Measurements from ENCODE around the gene XYLT2. TPM values are rescaled to one million over a fixed set of nuclear protein-coding genes. Genes with fewer than 3 reads are reported as not detected.
A peak's percentile ranks its signal among the peaks of the same experiment; 100 is the strongest.

XYLT2 gene
- total and polyA plus RNA-seq, 9 of the 15 experiments (the other 6 are each of a cell fraction or from before 2014, with no cell fraction given): 0.63 to 9.1 (median 4.3) TPM

DNA sequence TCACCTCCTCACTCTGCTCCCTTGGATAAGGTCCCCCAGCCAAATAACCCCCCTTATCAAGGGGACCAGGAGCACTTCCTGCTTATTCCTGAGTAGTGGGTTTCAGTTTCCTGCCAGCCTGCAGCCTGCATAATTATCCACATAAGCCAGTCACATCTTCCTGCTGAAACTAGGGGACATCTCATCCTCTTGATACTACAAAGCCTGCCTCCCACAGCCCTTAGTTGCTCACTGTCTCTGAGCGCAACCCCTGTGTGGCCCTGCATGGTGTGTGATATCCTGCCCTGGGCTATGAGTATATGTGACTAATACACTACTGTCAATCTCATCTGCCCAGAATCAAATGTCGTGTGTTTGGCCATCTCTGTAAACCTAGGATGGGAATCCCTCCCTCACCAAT is 8.0 kb upstream of the XYLT2 start:
- H3K36me3 ChIP-seq (ENCODE audit: control insufficient read depth, insufficient read depth, low read length): no peaks in the 10 kb centered on the region
- POLR2A ChIA-PET: interaction anchor here (0.6 kb wide), 1 partner anchor 150 kb away, joined by 4 read pairs; no protein-coding TSS in a partner anchor
- H3K27me3 ChIP-seq (ENCODE audit: control insufficient read depth in 2 of 2, insufficient read depth in 2 of 2, low read length in 2 of 2): peaks cover 0 to 9% of the 10 kb centered on the region in 2 experiments; a peak in 2 of 5 replicates
- no peaks in the 10 kb centered on the region; a peak in 2 of 5 replicates for H3K4me1 ChIP-seq (replicated peaks in 1 of 2; ENCODE audit: control insufficient read depth in 2 of 2, insufficient read depth in 2 of 2, low read length in 2 of 2)
- no peak overlapping the region for H3K4me2 ChIP-seq (ENCODE audit: insufficient read depth, low read length)
- peak; percentile 75 for ATAC-seq
- H3K4me3 ChIP-seq: no peak overlapping the region
- H4K20me1 ChIP-seq (replicated peaks; ENCODE audit: control insufficient read depth, insufficient read depth, low read length): no peaks in the 10 kb centered on the region
- peak overlapping the region; percentile 62; the same call in 1 of the 2 replicates for H2AFZ ChIP-seq (ENCODE audit: low read depth, low read length)
- peaks cover 6% of the 10 kb centered on the region for H3K9me3 ChIP-seq (replicated peaks; ENCODE audit: control insufficient read depth, insufficient read depth, low read depth, low read length)
- peak overlapping the region in 1 of 2 experiments; percentile 35; a peak in 1 of 4 replicates for H3K9ac ChIP-seq (ENCODE audit: insufficient read depth in 1 of 2, low read depth in 2 of 2, low read length in 2 of 2)
- intact Hi-C loops (cut with micrococcal nuclease): no loop called here
- no TSS peak for BruUV-seq (replicated peaks)
- in situ Hi-C loops (cut with MboI): no loop called here
- no peak overlapping the region for H3K27ac ChIP-seq (ENCODE audit: extremely low read depth, low read depth, low read length)
- TF ChIP-seq, protein P1, sequence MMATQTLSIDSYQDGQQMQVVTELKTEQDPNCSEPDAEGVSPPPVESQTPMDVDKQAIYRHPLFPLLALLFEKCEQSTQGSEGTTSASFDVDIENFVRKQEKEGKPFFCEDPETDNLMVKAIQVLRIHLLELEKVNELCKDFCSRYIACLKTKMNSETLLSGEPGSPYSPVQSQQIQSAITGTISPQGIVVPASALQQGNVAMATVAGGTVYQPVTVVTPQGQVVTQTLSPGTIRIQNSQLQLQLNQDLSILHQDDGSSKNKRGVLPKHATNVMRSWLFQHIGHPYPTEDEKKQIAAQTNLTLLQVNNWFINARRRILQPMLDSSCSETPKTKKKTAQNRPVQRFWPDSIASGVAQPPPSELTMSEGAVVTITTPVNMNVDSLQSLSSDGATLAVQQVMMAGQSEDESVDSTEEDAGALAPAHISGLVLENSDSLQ (IDR thresholded peaks at IDR 0.05): peak; percentile 42; the same call in 1 of the 2 replicates
- TF ChIP-seq ARID1B (IDR thresholded peaks at IDR 0.05) (peak; percentile 17; the same call in 1 of the 2 replicates), CBFA2T3 (IDR thresholded peaks at IDR 0.05) (peak; percentile 77), TCF3 (CRISPR knock-in tag; IDR thresholded peaks at IDR 0.05) (peak; percentile 77), GTF2E2 (tag; IDR thresholded peaks at IDR 0.05) (no peak), HSF4 (CRISPR knock-in tag; IDR thresholded peaks at IDR 0.05; ENCODE audit: borderline replicate concordance) (no peak), CREM (IDR thresholded peaks at IDR 0.05; ENCODE audit: low read depth) (peak; percentile 16; the same call in 1 of the 2 replicates), MEIS2 (IDR thresholded peaks at IDR 0.05; ENCODE audit: partially characterized antibody) (peak; percentile 4), RBM15 (IDR thresholded peaks at IDR 0.05; ENCODE audit: insufficient read depth, low read length) (no peak), ZBTB7A (IDR thresholded peaks at IDR 0.05; ENCODE audit: borderline replicate concordance, control insufficient read depth, low read depth, low read length) (peak; percentile 39; the same call in 1 of the 2 replicates), KLF16 (IDR thresholded peaks at IDR 0.05) (peak; percentile 4; the same call in 1 of the 2 replicates), FOSL1 (tag; conservative IDR thresholded peaks at IDR 0.05) (peak; percentile 40; the same call in 1 of the 2 replicates), CBFA2T2 (conservative IDR thresholded peaks at IDR 0.05) (peak; percentile 49)
- TF ChIP-seq, protein P2, sequence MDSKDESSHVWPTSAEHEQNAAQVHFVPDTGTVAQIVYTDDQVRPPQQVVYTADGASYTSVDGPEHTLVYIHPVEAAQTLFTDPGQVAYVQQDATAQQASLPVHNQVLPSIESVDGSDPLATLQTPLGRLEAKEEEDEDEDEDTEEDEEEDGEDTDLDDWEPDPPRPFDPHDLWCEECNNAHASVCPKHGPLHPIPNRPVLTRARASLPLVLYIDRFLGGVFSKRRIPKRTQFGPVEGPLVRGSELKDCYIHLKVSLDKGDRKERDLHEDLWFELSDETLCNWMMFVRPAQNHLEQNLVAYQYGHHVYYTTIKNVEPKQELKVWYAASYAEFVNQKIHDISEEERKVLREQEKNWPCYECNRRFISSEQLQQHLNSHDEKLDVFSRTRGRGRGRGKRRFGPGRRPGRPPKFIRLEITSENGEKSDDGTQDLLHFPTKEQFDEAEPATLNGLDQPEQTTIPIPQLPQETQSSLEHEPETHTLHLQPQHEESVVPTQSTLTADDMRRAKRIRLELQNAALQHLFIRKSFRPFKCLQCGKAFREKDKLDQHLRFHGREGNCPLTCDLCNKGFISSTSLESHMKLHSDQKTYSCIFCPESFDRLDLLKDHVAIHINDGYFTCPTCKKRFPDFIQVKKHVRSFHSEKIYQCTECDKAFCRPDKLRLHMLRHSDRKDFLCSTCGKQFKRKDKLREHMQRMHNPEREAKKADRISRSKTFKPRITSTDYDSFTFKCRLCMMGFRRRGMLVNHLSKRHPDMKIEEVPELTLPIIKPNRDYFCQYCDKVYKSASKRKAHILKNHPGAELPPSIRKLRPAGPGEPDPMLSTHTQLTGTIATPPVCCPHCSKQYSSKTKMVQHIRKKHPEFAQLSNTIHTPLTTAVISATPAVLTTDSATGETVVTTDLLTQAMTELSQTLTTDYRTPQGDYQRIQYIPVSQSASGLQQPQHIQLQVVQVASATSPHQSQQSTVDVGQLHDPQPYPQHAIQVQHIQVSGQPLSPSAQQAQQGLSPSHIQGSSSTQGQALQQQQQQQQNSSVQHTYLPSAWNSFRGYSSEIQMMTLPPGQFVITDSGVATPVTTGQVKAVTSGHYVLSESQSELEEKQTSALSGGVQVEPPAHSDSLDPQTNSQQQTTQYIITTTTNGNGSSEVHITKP (IDR thresholded peaks at IDR 0.05; ENCODE audit: partially characterized antibody): peak; percentile 88
- TF ChIP-seq, protein P3, sequence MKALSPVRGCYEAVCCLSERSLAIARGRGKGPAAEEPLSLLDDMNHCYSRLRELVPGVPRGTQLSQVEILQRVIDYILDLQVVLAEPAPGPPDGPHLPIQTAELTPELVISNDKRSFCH (CRISPR knock-in tag; IDR thresholded peaks at IDR 0.05): no peak
- TF ChIP-seq, protein P3 (tag; IDR thresholded peaks at IDR 0.05): no peak
- H3K9me1 ChIP-seq (ENCODE audit: control insufficient read depth, insufficient read depth, low read length): no peaks in the 10 kb centered on the region
- CTCF ChIA-PET (ENCODE audit: low intra/inter-chr PET ratio): no interaction called here
- FAIRE-seq: peak; percentile 77
- WGBS (ENCODE audit: insufficient coverage, low coverage, missing lambda C conversion rate): 21% methylated on average over 2 of the region's 2 CpGs
- no peaks in the 10 kb centered on the region for H3K79me2 ChIP-seq (ENCODE audit: control insufficient read depth, insufficient read depth, low read length)
- DNase-seq (ENCODE audit: extremely low read depth in 1 of 4, low spot score in 3 of 4): peak in 2 of 4 experiments; percentile 41 to 59

Measured in K562 (cell line).